Embryonic facial prominence (tissue), 1 donor: Measurements from ENCODE around the gene ZCCHC7.
A peak's percentile ranks its signal among the peaks of the same experiment; 100 is the strongest.
"Not testable (repeated sequence)": the region's sequence is repeated elsewhere in the genome, so short reads cannot be mapped to it uniquely, and the experiment has no call there.

Experiments used
- DNase-seq: peaks from one replicate; pipeline ENCODE4 v3.0.0-alpha.2; 2016; ENCODE audit errors: extremely low spot score

ZCCHC7 gene

GRCh38 chr9:37119907-37120842 lies at the start of gene ZCCHC7:
Gene ZCCHC7, plus strand, starts transcription at chr9:37120574.
- DNase-seq, result peak; percentile 93

GRCh38 chr9:37074790-37075189 lies 45.6 kb upstream of the ZCCHC7 start:
- not testable (repeated sequence) for DNase-seq

- peak; percentile 76 for DNase-seq
Observed at GRCh38 chr9:37079370-37080164, 40.8 kb upstream of the ZCCHC7 start.

- DNase-seq, result not testable (repeated sequence)
Observed at GRCh38 chr9:37080165-37080628, 40.2 kb upstream of the ZCCHC7 start.

GRCh38 chr9:37081507-37081906 lies 38.9 kb upstream of the ZCCHC7 start:
- not testable (repeated sequence) for DNase-seq

GRCh38 chr9:37082214-37082765 lies 38.1 kb upstream of the ZCCHC7 start:
- DNase-seq, result no peak

GRCh38 chr9:37083654-37084053 lies 36.7 kb upstream of the ZCCHC7 start:
- no peak for DNase-seq

- DNase-seq, result no peak
Observed at GRCh38 chr9:37085233-37085632, 35.1 kb upstream of the ZCCHC7 start.

GRCh38 chr9:37092714-37093295 lies 27.6 kb upstream of the ZCCHC7 start:
- DNase-seq, result not testable (repeated sequence)

- no peak for DNase-seq
Observed at GRCh38 chr9:37094751-37095150, 25.6 kb upstream of the ZCCHC7 start.

GRCh38 chr9:37096628-37097027 lies 23.7 kb upstream of the ZCCHC7 start:
- no peak for DNase-seq

GRCh38 chr9:37097294-37097693 lies 23.1 kb upstream of the ZCCHC7 start:
- no peak for DNase-seq

- no peak for DNase-seq
Observed at GRCh38 chr9:37100327-37100726, 20.0 kb upstream of the ZCCHC7 start.

- DNase-seq, result no peak
Observed at GRCh38 chr9:37100741-37101140, 19.6 kb upstream of the ZCCHC7 start.

GRCh38 chr9:37102486-37102885 lies 17.9 kb upstream of the ZCCHC7 start:
- no peak for DNase-seq

GRCh38 chr9:37104183-37104889 lies 16.0 kb upstream of the ZCCHC7 start:
- DNase-seq, result no peak

- no peak for DNase-seq
Observed at GRCh38 chr9:37105234-37105633, 15.1 kb upstream of the ZCCHC7 start.

GRCh38 chr9:37107701-37108100 lies 12.7 kb upstream of the ZCCHC7 start:
- DNase-seq, result no peak

- not testable (repeated sequence) for DNase-seq
Observed at GRCh38 chr9:37114442-37114841, 5.9 kb upstream of the ZCCHC7 start.

- DNase-seq, result no peak
Observed at GRCh38 chr9:37117956-37118355, 2.4 kb upstream of the ZCCHC7 start.

- DNase-seq, result no peak
Observed at GRCh38 chr9:37119360-37119759, 1.0 kb upstream of the ZCCHC7 start.
